Adrenal gland (tissue), 5 donors: Measurements from ENCODE around the gene TRIM49B.
"Not testable (repeated sequence)": the region's sequence is repeated elsewhere in the genome, so short reads cannot be mapped to it uniquely, and the experiment has no call there.

Experiments
- POLR2A ChIP-seq, 2 donors: fragments of 450-650 bp; IDR thresholded peaks; one replicate each; pipeline ENCODE4 v1.6.1; 2017; ENCODE audit warnings: antibody characterized with exemption in 2 of 2, mild to moderate bottlenecking in 2 of 2, moderate library complexity in 1 of 2
- TF ChIP-seq, protein P1 (sequence below), 6 experiments: fragments of 450-650 bp in 4 of 6; fragments of 200-600 bp in 2 of 6; sonication (generic) in 1 of 6; IDR thresholded peaks; 1 replicate in 5 of 6; 2 replicates in 1 of 6; pipeline versions ENCODE4 v1.5.1 to v1.8.0; 2016 to 2021; ENCODE audit warnings: antibody characterized with exemption in 6 of 6, mild to moderate bottlenecking in 2 of 6, moderate library complexity in 1 of 6
- donor health status: DM: no; HTN: no; CAD: no.

DNA sequence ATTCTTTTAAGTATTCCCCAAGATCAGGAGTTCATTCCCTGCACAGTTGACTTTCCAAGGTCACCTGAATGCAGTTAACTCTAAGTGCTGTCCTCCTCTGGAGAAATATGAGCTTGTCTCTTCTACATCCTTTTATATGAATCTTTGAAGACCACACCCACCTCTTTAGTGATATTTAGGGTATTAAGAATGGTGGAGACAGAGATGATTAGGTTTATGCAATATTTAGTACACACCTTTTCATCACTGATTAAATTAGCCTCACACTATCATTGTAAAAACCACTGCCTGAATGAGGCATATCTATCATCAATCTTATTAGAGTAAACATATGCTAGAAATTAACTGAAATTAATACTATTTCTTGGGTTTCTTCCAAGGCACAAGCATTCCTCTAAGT is 44.8 kb upstream of the TRIM49B start, which contains the start of gene TRIM51G:
- TF ChIP-seq, protein P1, sequence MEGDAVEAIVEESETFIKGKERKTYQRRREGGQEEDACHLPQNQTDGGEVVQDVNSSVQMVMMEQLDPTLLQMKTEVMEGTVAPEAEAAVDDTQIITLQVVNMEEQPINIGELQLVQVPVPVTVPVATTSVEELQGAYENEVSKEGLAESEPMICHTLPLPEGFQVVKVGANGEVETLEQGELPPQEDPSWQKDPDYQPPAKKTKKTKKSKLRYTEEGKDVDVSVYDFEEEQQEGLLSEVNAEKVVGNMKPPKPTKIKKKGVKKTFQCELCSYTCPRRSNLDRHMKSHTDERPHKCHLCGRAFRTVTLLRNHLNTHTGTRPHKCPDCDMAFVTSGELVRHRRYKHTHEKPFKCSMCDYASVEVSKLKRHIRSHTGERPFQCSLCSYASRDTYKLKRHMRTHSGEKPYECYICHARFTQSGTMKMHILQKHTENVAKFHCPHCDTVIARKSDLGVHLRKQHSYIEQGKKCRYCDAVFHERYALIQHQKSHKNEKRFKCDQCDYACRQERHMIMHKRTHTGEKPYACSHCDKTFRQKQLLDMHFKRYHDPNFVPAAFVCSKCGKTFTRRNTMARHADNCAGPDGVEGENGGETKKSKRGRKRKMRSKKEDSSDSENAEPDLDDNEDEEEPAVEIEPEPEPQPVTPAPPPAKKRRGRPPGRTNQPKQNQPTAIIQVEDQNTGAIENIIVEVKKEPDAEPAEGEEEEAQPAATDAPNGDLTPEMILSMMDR (IDR thresholded peaks at IDR 0.05), result not testable (repeated sequence)
- TF ChIP-seq POLR2A (IDR thresholded peaks at IDR 0.05), result not testable (repeated sequence)
